Measurements from ENCODE around the gene TAC3.
"Not testable (repeated sequence)": the region's sequence is repeated elsewhere in the genome, so short reads cannot be mapped to it uniquely, and the experiment has no call there.

The TAC3 gene

GRCh38 chr12:57003395-57003794, 12.9 kb downstream of the TAC3 start:
- DNase-seq = no peak

- peak in 4 of 14 donors; percentile 14 to 33 (median 22) for DNase-seq
These were observed 14.9 kb downstream of the TAC3 start for GRCh38 chr12:57001448-57001906.

GRCh38 chr12:57000393-57000792, 15.9 kb downstream of the TAC3 start:
- no peak for DNase-seq

GRCh38 chr12:56999456-56999855, 16.9 kb downstream of the TAC3 start:
- no peak for DNase-seq

- no peak for DNase-seq
These were observed 17.3 kb downstream of the TAC3 start for GRCh38 chr12:56998981-56999380.

GRCh38 chr12:56998316-56998715, 18.0 kb downstream of the TAC3 start:
- DNase-seq = no peak

GRCh38 chr12:56996793-56997545, 19.4 kb downstream of the TAC3 start:
- DNase-seq = no peak

- no peak for DNase-seq
These were observed 20.3 kb downstream of the TAC3 start for GRCh38 chr12:56995930-56996496.

GRCh38 chr12:56995201-56995929, 21.0 kb downstream of the TAC3 start:
- DNase-seq = no peak

GRCh38 chr12:56994231-56994746, 22.0 kb downstream of the TAC3 start:
- no peak for DNase-seq

GRCh38 chr12:56993346-56993745, 23.0 kb downstream of the TAC3 start:
- no peak for DNase-seq

- DNase-seq = peak in 7 of 14 donors; percentile 10 to 38 (median 30)
These were observed 24.7 kb downstream of the TAC3 start for GRCh38 chr12:56991319-56992246.

GRCh38 chr12:56990648-56991318, 25.5 kb downstream of the TAC3 start:
- no peak for DNase-seq

GRCh38 chr12:56989861-56990610, 26.3 kb downstream of the TAC3 start:
- no peak for DNase-seq

GRCh38 chr12:56988207-56988739, 28.1 kb downstream of the TAC3 start:
- no peak for DNase-seq

- peak in 13 of 14 donors; percentile 11 to 84 (median 51) for DNase-seq
These were observed 28.7 kb downstream of the TAC3 start for GRCh38 chr12:56987551-56988053.

GRCh38 chr12:56987011-56987410, 29.3 kb downstream of the TAC3 start:
- DNase-seq = no peak

GRCh38 chr12:56985714-56986113, 30.6 kb downstream of the TAC3 start:
- DNase-seq = not testable (repeated sequence)

- no peak for DNase-seq
These were observed 32.9 kb downstream of the TAC3 start for GRCh38 chr12:56983386-56983785.

- DNase-seq = not testable (repeated sequence)
These were observed 33.6 kb downstream of the TAC3 start for GRCh38 chr12:56982578-56983236.
